HG03354 (cell line): ENCODE results near the gene R3HDM2.
A peak's percentile ranks its signal among the peaks of the same experiment; 100 is the strongest.
"Not testable (repeated sequence)": the region's sequence is repeated elsewhere in the genome, so short reads cannot be mapped to it uniquely, and the experiment has no call there.

ENCODE experiments used
- ATAC-seq: cut with Tn5 transposase; IDR thresholded peaks from one replicate; pipeline ENCODE4 v1.9.1; 2021; ENCODE audit warnings: mild to moderate bottlenecking; ENCODE audit not compliant: unreplicated experiment, poor library complexity, severe bottlenecking

R3HDM2 gene

DNA sequence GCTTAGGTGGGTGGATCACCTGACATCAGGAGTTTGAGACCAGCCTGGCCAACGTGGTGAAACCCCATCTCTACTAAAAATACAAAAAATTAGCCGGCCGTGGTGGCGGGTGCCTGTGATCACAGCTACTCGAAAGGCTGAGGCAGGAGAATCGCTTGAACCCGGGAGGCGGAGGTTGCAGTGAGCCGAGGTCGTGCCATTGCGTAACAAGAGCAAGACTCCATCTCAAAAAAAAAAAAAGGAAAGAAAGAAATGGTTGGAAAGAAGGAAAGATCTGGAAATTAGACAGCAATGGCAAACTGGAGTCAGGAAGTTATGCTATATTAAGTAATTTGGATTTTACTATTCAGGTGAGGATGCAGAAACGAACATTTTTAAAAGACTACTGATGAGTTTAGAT lies 148.8 kb downstream of the R3HDM2 start:
- not testable (repeated sequence) for ATAC-seq

DNA sequence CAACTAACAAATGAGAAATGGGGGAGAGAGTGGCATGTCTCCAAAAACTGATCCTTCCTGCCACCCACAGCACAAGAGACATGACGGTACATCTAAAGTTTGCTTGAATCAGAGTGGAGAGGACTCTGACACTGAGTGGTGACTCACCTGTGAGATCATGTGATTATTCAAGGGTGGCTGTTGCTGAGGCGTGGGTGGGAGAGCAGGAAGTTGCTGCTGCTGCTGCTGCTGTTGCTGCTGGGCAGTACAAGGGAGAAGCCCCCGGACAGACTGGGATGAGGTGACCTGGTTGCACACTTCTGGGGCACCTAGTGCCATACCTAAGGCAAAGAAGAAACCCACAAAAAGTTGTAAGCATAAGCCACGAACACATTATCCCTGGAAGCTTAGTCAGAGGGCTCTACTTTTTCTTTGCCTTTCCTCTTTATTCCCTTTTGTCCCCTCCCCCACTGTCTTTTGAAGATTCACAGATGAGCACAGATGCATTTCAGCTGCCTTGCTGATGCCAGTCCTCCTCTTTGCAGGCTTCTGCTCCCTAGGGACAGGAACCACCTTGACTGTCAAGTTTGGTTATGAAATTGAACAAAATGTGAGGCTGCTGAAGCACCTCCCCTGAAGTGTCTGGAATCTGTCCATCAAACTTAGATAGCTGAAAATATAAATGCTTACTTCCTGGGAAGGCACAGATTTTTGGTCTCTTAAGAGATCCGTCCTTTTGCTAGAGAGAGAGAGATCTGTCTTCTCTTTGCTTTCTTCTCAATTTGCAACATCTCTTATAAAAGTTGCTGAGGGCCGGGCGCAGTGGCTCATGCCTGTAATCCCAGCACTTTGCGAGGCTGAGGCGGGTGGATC lies 150.4 kb downstream of the R3HDM2 start:
- ATAC-seq, result peak; percentile 95

DNA sequence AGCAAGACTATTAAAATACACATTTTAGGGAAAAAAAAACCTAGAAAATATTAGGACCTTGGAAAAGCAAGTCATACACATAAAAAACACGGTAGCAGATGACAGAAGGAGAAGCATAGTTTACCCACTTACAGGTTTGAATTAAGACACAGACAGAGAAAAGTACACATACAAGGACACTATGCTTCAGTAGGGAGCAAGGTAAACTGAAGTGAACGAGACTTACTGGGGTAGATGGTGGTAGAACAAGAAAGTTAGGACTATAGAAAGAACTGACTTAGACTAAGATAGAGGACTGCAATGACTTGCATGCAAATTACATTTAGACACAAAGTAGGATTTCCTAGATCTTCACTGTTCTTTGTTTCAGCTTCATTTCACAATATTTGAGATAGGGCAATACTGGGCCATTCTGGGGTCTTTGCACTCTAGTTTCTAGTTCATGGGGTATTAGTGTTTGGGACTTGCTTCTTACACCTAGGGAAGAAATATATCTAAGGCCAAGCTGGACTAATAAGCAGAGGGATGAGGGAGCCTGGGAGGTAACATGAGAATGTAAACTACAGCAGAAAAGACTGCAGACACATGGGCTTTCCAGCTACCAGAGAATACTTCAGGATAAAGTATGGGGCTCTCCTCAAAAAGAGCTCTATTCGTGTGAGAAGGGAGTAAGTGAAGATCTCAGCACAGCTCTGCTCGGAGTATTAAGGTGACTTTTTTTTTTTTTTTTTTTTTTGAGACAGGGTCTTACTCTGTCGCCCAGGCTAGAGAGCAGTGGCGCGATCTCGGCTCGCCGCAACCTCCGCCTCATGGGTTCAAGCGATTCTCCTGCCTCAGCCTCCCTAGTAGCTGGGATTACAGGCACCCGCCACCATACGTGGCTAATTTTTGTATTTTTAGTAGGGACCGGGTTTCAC lies 152.1 kb downstream of the R3HDM2 start:
- ATAC-seq, result no peak

- no peak for ATAC-seq
Observed at GRCh38 chr12:57276935-57277563, 153.8 kb downstream of the R3HDM2 start.

DNA sequence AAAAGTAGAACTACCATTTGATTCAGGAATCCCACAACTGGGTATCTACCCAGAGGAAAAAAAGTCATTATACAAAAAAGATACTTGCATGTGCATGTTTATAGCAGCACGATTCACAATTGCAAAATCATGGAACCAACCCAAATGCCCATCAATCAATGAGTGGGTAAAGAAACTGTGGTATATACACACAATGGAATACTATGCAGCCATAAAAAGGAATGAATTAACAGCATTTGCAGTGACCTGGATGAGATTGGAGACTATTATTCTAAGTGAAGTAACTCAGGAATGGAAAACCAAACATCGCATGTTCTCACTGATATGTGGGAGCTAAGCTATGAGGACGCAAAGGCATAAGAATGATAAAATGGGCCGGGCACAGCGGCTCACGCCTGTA lies 154.6 kb downstream of the R3HDM2 start:
- ATAC-seq, result not testable (repeated sequence)

DNA sequence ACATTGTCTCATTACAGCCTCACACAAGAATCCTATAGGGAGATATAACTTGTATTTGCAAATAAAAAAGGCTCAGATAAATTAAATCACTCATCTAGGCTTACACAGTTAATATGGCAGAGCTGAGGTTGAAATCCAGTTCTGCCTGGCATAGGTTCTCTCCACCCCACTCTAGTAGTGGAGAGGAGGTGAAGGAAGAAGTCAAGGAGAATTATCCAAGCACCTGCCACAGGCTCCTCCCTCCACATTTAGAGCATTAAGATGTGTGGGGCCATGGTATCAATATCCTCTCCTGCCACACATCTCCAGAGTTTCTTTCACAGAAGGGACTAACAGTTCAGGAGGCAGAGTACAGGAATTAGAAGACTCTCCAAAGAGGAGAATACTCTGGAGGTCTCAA lies 157.3 kb downstream of the R3HDM2 start:
- no peak for ATAC-seq

DNA sequence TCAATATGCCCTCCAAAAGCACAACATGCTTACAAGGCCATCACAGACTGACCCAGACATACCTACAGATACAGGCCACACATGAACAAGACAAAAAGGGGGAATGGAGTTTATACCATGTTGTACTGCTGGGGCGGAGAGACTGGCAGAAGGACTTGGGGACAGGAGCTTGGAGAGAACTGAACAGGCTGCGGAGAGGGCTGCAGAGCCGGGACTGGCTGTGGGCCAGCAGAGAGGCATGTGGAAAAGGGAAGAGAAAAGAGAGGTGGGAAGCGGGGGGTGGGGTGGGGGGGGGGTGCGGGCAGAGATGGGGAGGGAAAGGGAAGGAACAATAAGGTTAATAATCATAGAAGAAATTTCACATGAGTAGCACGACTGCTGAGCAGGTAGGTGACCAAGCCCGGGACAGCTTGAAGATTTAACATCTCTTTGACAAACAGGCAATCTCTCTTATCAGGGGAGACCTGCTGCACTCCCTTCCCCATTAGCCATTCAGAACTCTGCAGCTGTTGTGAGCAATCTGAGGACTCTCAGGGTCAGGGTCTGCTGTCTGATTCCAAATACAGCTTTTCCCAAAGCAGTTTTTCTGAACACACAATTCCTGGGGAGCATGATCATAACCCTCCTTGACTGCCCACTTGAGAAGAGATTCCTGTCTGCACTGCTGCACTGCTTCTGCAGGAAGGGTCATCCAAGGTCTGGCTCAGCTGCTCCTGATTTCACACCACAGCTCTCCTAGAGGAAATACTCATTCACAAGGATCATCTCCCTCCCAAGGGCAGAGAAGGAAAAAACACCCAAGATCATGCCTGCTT lies 158.3 kb downstream of the R3HDM2 start:
- no peak for ATAC-seq

DNA sequence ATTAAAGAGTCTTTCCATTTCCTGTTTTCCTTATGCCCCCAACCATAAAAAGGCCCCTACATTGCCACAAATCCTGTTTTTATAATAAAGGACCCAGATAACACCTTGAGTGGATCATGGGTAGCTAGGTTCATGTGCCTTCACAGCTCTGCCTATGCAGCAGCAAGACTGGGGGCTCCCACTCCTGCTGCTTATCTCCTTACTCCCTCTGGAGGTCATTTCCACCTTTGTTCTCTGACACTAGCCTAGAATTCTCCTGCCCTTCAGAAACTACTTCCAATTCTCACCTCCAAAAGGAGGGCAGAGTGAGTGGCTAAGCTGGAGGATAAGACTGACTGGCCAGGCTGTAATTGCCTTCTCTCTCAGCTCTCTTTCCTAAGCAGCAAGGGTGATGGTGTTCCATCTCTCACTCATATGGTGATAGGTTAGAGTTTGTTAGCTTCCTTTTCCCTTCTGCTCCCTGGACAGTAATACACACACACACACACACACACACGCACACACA lies 159.8 kb downstream of the R3HDM2 start:
- no peak for ATAC-seq

DNA sequence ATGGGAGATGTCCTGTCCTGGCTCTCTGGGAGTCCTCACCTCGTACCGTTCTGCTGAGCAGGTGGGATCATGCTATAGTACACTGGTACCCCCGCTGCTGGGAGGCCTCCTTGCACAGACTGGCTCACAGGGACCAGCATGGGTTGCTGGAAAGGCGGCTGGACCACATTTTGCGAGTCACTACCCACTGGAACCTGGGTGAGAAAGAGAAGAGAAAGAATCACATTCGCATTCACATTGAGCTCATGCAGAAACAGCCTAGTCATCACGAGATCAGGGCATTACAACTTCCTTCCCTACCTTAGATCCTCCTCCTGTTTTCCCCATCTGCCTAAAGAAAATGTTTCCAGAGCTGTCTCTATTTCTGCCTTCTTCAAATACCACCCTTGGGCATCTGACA lies 162.6 kb downstream of the R3HDM2 start:
- ATAC-seq, result no peak

GRCh38 chr12:57266681-57267080 lies 164.2 kb downstream of the R3HDM2 start:
- no peak for ATAC-seq

GRCh38 chr12:57263096-57263495 lies 167.7 kb downstream of the R3HDM2 start:
- no peak for ATAC-seq

DNA sequence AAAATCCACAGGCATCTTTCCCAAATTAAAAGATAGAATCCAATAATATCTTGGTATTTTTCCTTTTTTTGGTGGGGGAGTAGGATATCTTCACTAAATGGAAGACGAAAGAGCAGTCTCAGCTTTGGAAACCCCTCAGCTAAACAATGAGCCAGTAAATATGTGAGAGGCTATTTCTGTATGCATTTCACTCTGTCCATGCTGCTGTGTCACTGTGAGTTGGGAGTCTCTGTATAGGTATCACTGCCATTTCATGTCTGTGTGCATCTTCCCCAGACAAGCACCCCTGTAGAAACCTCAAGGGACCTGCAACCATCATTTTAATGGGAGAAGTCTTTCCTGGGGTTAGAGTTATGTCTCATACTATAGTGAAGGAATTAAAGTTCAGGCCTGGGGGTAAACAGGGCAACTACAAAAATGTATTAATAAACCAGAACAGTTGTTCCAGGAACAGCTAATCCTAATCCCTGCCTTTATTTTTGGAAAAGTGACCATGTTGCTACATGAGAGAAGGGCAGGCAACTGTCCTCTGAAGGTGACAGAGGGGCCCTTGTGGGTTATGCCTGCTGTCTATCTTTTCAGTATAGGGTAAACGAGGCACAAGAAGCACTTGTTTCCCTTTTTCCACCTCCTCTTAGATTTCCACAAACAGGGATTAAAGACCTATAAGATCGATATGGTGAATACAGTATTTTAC lies 168.6 kb downstream of the R3HDM2 start:
- no peak for ATAC-seq

DNA sequence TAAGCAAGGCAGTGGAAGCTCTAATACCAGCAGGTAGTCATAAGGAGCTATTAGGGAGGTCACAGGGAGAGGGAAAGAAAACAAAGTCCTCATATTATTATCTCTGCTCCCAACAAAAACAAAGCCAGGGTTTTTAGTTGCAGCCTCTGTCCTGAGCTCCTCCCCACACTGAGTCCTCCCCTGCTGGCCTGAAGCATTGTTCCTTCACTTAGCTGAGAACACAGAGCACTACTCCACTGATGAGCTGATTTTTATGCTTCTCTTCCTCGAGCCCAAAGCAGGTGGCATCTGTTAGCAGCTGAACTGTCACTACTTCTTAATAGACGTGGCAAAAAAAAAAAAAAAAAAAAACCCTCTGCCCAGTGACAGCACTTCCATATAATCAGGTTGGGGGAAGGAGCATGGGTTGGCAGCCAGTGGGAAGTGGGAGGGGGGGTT lies 169.4 kb downstream of the R3HDM2 start:
- no peak for ATAC-seq

DNA sequence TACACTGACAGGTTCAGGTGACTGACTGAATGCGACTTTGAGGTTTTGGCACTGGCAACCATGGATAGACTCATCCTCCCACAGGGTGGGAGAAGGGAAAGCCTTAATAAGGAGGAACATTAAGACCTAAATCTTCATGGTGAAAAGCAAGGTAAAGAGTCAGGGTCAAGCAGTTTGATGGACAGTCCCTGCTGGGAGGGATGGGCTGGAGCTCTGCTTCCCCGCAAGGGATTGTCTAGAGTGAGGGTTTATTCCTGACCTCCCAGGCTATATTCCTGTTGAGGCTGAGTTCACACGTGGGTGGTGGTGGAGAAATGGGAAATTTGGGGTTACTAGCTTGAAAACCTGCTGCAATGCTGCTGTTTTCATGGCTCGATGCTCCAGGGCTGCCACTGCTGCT lies 170.5 kb downstream of the R3HDM2 start:
- no peak for ATAC-seq

- no peak for ATAC-seq
Observed at GRCh38 chr12:57258977-57259970, 171.6 kb downstream of the R3HDM2 start.

- no peak for ATAC-seq
Observed at GRCh38 chr12:57255916-57256315, 174.9 kb downstream of the R3HDM2 start.

DNA sequence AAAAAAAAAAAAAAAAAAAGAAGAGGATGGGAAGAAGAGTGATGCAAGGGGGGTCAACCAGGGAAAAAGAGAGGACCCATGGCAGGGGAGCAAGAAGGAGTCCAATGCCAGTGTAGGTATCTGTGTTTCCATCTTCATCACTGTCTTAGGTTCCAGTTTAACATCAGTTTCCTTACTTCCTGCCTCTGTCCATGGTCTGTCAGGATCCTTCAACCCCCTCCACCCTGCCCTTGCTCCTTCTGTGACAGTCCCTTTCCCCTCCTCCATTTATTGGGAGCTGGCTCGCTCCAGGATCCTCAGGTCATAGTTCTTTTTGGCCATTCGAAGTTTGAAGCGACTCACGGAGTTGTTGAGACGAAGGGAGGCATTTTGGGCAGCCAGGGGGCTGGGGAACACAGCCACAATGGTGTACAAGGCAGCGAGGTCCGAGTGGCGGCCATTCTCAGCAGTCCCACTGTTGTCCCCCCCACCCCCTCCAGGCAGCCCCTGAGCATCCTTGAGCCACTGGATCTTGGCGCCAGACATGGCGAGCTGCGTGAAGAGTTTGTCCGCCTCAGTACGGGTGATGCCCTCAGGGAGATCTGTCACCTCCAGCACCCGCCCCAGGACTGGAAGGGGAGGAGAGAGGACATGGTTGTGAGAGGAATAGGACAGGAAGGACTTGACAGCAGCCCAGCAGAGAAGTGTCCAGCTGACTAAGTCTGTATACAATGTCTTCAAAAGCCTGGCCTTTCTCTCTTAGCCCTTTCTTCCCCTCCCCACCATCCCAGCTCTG lies 176.2 kb downstream of the R3HDM2 start:
- ATAC-seq, result no peak
